Ishikawa (cell line): ENCODE measurements around the gene ZNF32.

Experiments used
- FOXM1 ChIP-seq: IDR thresholded peaks from 2 replicates; pipeline ENCODE4 v1.6.1; 2012; ENCODE audit warnings: low read depth, borderline replicate concordance
- USF1 ChIP-seq: IDR thresholded peaks from 2 replicates; pipeline ENCODE4 v1.6.1; 2012

- TF ChIP-seq USF1: no peak
- TF ChIP-seq FOXM1: no peak
Observed at GRCh38 chr10:43610636-43611035, 38.0 kb downstream of the ZNF32 start.
